H1 (cell line): ENCODE results near the gene SUPT20H.

ENCODE experiments used
- CHD1 ChIP-seq: IDR thresholded peaks from 2 replicates; pipeline ENCODE4 v1.6.1; 2012; ENCODE audit warnings: low read depth, low read length, improper control_type of control experiment
- CHD2 ChIP-seq: IDR thresholded peaks from 2 replicates; pipeline ENCODE4 v1.6.1; 2012; ENCODE audit warnings: low read length, improper control_type of control experiment
- CTCF ChIP-seq, 3 experiments: IDR thresholded peaks; 1 replicate in 2 of 3; 2 replicates in 1 of 3; pipeline versions ENCODE4 v1.5.1 to v1.6.1; 2011; ENCODE audit warnings: low read length in 3 of 3, mild to moderate bottlenecking in 3 of 3, inconsistent platforms in 2 of 3, low read depth in 1 of 3, moderate library complexity in 1 of 3; ENCODE audit not compliant: insufficient read depth in 1 of 3; ENCODE audit errors: control extremely low read depth in 1 of 3
- EP300 ChIP-seq, 2 experiments: IDR thresholded peaks; 1 replicate in 1 of 2; 2 replicates in 1 of 2; pipeline ENCODE4 v1.6.1; 2011 to 2012; ENCODE audit warnings: low read depth in 2 of 2, low read length in 2 of 2, mild to moderate bottlenecking in 2 of 2, borderline replicate concordance in 1 of 2, inconsistent platforms in 1 of 2, moderate library complexity in 1 of 2
- EZH2 ChIP-seq: fragments of 200-600 bp; sonication (generic); IDR thresholded peaks from 2 replicates; pipeline ENCODE4 v1.7.1; 2012; ENCODE audit warnings: low read depth, mild to moderate bottlenecking, moderate library complexity, low read length, inconsistent platforms; ENCODE audit not compliant: severe bottlenecking
- JUN ChIP-seq: IDR thresholded peaks from 2 replicates; pipeline ENCODE4 v1.6.1; 2011; ENCODE audit warnings: low read depth, mild to moderate bottlenecking, improper control_type of control experiment, low read length
- MAFK ChIP-seq: IDR thresholded peaks from 2 replicates; pipeline ENCODE4 v1.6.1; 2012; ENCODE audit warnings: low read depth, mild to moderate bottlenecking, improper control_type of control experiment, low read length
- NANOG ChIP-seq: IDR thresholded peaks from 2 replicates; pipeline ENCODE4 v1.6.1; 2011; ENCODE audit warnings: low read length, low read depth, mild to moderate bottlenecking, inconsistent platforms; ENCODE audit not compliant: insufficient read depth, poor library complexity, severe bottlenecking
- POLR2A ChIP-seq, 2 experiments: IDR thresholded peaks; 1 replicate in 1 of 2; 2 replicates in 1 of 2; pipeline ENCODE4 v1.6.1; 2011; ENCODE audit warnings: low read depth in 2 of 2, low read length in 2 of 2, mild to moderate bottlenecking in 2 of 2; ENCODE audit errors: control extremely low read depth in 1 of 2
- POLR2AphosphoS5 ChIP-seq: IDR thresholded peaks from 2 replicates; pipeline ENCODE4 v1.6.1; 2011; ENCODE audit warnings: low read depth, low read length
- RAD21 ChIP-seq, 2 experiments: IDR thresholded peaks in 1 of 2; conservative IDR thresholded peaks in 1 of 2; 2 replicates each; pipeline ENCODE4 v1.6.1; 2011; ENCODE audit warnings: low read depth in 2 of 2, low read length in 2 of 2, improper control_type of control experiment in 1 of 2, inconsistent platforms in 1 of 2, mild to moderate bottlenecking in 1 of 2, moderate library complexity in 1 of 2
- SRF ChIP-seq: IDR thresholded peaks from 2 replicates; pipeline ENCODE4 v1.6.1; 2011; ENCODE audit warnings: mild to moderate bottlenecking, low read depth, low read length, moderate library complexity
- YY1 ChIP-seq: IDR thresholded peaks from 2 replicates; pipeline ENCODE4 v1.6.1; 2011; ENCODE audit warnings: low read depth, mild to moderate bottlenecking, low read length

DNA sequence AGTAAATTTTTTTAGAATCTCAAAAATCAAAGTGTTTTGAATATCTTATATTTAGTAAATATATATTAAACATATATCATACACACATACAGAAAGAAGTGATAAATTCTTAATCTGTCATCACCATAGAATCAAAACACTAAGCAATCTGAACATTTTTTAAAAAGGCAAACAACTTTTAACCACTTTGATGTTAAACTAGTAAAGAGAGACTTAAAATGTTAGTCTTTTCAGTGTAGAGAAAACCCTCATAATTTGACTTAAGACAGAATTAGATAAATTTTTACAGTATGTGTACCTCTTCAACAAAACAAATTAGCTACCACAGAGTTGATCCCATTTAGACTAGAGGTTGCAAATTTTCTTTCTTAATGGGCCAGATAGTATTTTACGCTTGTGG is 13.4 kb downstream of the SUPT20H start:
- TF ChIP-seq CTCF (IDR thresholded peaks at IDR 0.05; ENCODE audit: control extremely low read depth in 1 of 3, insufficient read depth in 1 of 3, low read depth in 1 of 3, low read length in 3 of 3), result no peak
- no peak for TF ChIP-seq CHD1
- TF ChIP-seq EZH2, result no peak
- no peak for TF ChIP-seq POLR2A (IDR thresholded peaks at IDR 0.05; ENCODE audit: control extremely low read depth in 1 of 2, low read depth in 2 of 2, low read length in 2 of 2)
- no peak for TF ChIP-seq NANOG
- TF ChIP-seq MAFK, result no peak
- TF ChIP-seq EP300 (IDR thresholded peaks at IDR 0.05; ENCODE audit: borderline replicate concordance in 1 of 2, low read depth in 2 of 2, low read length in 2 of 2), result no peak
- TF ChIP-seq CHD2, result no peak
- no peak for TF ChIP-seq POLR2AphosphoS5
- no peak for TF ChIP-seq RAD21 (IDR thresholded peaks at IDR 0.05 in 1 of 2, conservative IDR thresholded peaks at IDR 0.05 in 1 of 2; ENCODE audit: low read depth in 2 of 2, low read length in 2 of 2)
- TF ChIP-seq YY1, result no peak
- TF ChIP-seq JUN, result no peak
- no peak for TF ChIP-seq SRF
